Endothelial cell of umbilical vein (primary cell): Measurements from ENCODE around the gene TEN1. TPM values are rescaled to one million over a fixed set of nuclear protein-coding genes. Genes with fewer than 3 reads are reported as not detected.

Experiments used
- BruUV-seq: library from RNA; stranded (reverse); fragments of 400-500 nt; replicated peaks from 2 replicates; lab custom pipeline; 2021; lab: Mats Ljungman, UMichigan
- CTCF ChIA-PET: fragments of 300-600, 350-600 bp; sonication (Branson Sonifier 250); formaldehyde crosslinking; loops from one replicate; lab custom pipeline; 2021; ENCODE audit warnings: antibody characterized with exemption, inconsistent platforms; lab: Charles Lee
- POLR2A ChIA-PET: fragments of 300-600, 350-600 bp; sonication (Branson Sonifier 250); formaldehyde crosslinking; loops from one replicate; lab custom pipeline; 2021; ENCODE audit warnings: antibody characterized with exemption, inconsistent platforms; lab: Charles Lee
- DNase-seq: peaks from one replicate; pipeline ENCODE4 v3.0.0-alpha.2; 2011; ENCODE audit warnings: low read depth, low spot score
- FAIRE-seq: peaks from 2 replicates; lab custom pipeline; 2011; peaks lifted over from hg19 to GRCh38; lab: Jason Lieb, UNC
- H2AFZ ChIP-seq: 2 replicates; pipeline ENCODE4 v1.6.0; 2012; ENCODE audit warnings: low read depth, low read length, control low read depth, inconsistent platforms
- H3K27ac ChIP-seq: 2 replicates; pipeline ENCODE4 v1.5.1; 2011; ENCODE audit warnings: low read depth, mild to moderate bottlenecking, control low read depth, low read length, moderate library complexity; ENCODE audit not compliant: insufficient read depth
- H3K27me3 ChIP-seq, 2 experiments: 2 replicates each; pipeline versions ENCODE4 v1.6.0 to v1.6.1; 2011; ENCODE audit warnings: low read length in 2 of 2, mixed read lengths in 1 of 2; ENCODE audit not compliant: control insufficient read depth in 2 of 2, insufficient read depth in 2 of 2
- H3K36me3 ChIP-seq, 2 experiments: 2 replicates in 1 of 2; 3 replicates in 1 of 2; pipeline ENCODE4 v1.5.1; 2011; ENCODE audit warnings: low read length in 2 of 2, mild to moderate bottlenecking in 1 of 2, moderate library complexity in 1 of 2; ENCODE audit not compliant: control insufficient read depth in 2 of 2, insufficient read depth in 2 of 2; ENCODE audit errors: extremely low read depth in 1 of 2
- H3K4me1 ChIP-seq: 3 replicates; pipeline ENCODE4 v1.5.1; 2011; ENCODE audit warnings: mild to moderate bottlenecking, low read length; ENCODE audit not compliant: control insufficient read depth, insufficient read depth; ENCODE audit errors: extremely low read depth
- H3K4me2 ChIP-seq: 2 replicates; pipeline ENCODE4 v1.6.1; 2011; ENCODE audit warnings: low read length, control low read depth, mixed read lengths; ENCODE audit not compliant: insufficient read depth
- H3K4me3 ChIP-seq, 3 experiments: fragments of 200-600 bp in 1 of 3; sonication (generic), shearing (Covaris generic) in 1 of 3; replicated peaks in 1 of 3; 2 replicates each; pipeline ENCODE4 v1.5.1; 2011 to 2016; ENCODE audit warnings: control low read depth in 3 of 3, low read length in 3 of 3, mild to moderate bottlenecking in 2 of 3, inconsistent platforms in 1 of 3, low read depth in 1 of 3, moderate library complexity in 1 of 3; ENCODE audit not compliant: insufficient read depth in 1 of 3
- H3K79me2 ChIP-seq: 2 replicates; pipeline ENCODE4 v1.6.0; 2012; ENCODE audit warnings: low read length, inconsistent platforms; ENCODE audit not compliant: control insufficient read depth, insufficient read depth
- H3K9ac ChIP-seq: replicated peaks from 2 replicates; pipeline ENCODE3; 2011; ENCODE audit warnings: low read length, control low read depth; ENCODE audit not compliant: insufficient read depth; ENCODE audit errors: extremely low read depth
- H3K9me1 ChIP-seq: replicated peaks from 3 replicates; pipeline ENCODE4 v1.6.0; 2011; ENCODE audit warnings: mild to moderate bottlenecking, low read length; ENCODE audit not compliant: control insufficient read depth, insufficient read depth; ENCODE audit errors: extremely low read depth
- H3K9me3 ChIP-seq: replicated peaks from 2 replicates; pipeline ENCODE4 v1.5.1; 2012; ENCODE audit warnings: low read length, inconsistent platforms; ENCODE audit not compliant: control insufficient read depth, insufficient read depth
- H4K20me1 ChIP-seq: replicated peaks from 2 replicates; pipeline ENCODE3; 2011; ENCODE audit warnings: mild to moderate bottlenecking, low read length; ENCODE audit not compliant: control insufficient read depth, insufficient read depth; ENCODE audit errors: extremely low read depth
- CTCF ChIP-seq, 2 donors: IDR thresholded peaks; 1 replicate in 1 of 2; 2 replicates in 1 of 2; pipeline ENCODE4 v1.5.1; 2011; ENCODE audit warnings: low read length in 2 of 2, mild to moderate bottlenecking in 2 of 2, moderate library complexity in 2 of 2, control low read depth in 1 of 2, inconsistent platforms in 1 of 2, low read depth in 1 of 2; ENCODE audit not compliant: insufficient read depth in 1 of 2; ENCODE audit errors: extremely low read depth in 1 of 2
- POLR2A ChIP-seq: IDR thresholded peaks from 2 replicates; pipeline ENCODE4 v1.6.1; 2012; ENCODE audit warnings: low read depth, mild to moderate bottlenecking, control low read depth, low read length
- POLR2AphosphoS5 ChIP-seq: IDR thresholded peaks from 2 replicates; pipeline ENCODE4 v1.6.1; 2012; ENCODE audit warnings: low read depth, mild to moderate bottlenecking, control low read depth, low read length, moderate library complexity; ENCODE audit not compliant: insufficient read depth
- dilution Hi-C: fragments of 300-500 bp; cut with MboI; formaldehyde crosslinking; loops from one replicate; pipeline ENCODE4 v1.15.0; 2019; ENCODE audit warnings: low sequenced_read_pairs; ENCODE audit not compliant: extremely low pct_ligation_motif_present
- intact Hi-C: fragments of 100-400 bp; cut with micrococcal nuclease; formaldehyde crosslinking; loops from one replicate; pipeline ENCODE4 v1.10.0; 2022
- polyA plus RNA-seq, 4 experiments: library from polyadenylated mRNA; depleted of rRNA in 3 of 4; stranded (reverse) in 3 of 4; unstranded in 1 of 4; fragments of >200 nt; gene quantifications; 2 replicates each; pipeline versions ENCODE4 v1.2.1 to v1.2.3, GENCODE V29; 2011 to 2012; ENCODE audit warnings: missing spikeins in 1 of 4
- total RNA-seq: library from RNA; stranded (reverse); gene quantifications from 2 replicates; pipeline ENCODE4 v1.2.3, GENCODE V29; 2021

The TEN1 gene
- total and polyA plus RNA-seq, 2 donors (not counting 3 experiments of a cell fraction or from before 2014, with no cell fraction given), result 18.8 to 29.0 TPM

- no peak for TF ChIP-seq POLR2A
- peak; percentile 80 to 89 for TF ChIP-seq CTCF (IDR thresholded peaks at IDR 0.05; ENCODE audit: extremely low read depth in 1 of 2, insufficient read depth in 1 of 2, low read depth in 1 of 2, low read length in 2 of 2)
- no peak for TF ChIP-seq POLR2AphosphoS5
- CTCF ChIA-PET, result interaction anchor here (0.6 to 5.0 kb wide), 17 partner anchors 9 to 337 kb away, joined by 3 to 35 read pairs (median 4); partner anchors contain the start of gene MRPL38
- Histone ChIP-seq H3K79me2 (no peaks in the 10 kb centered on the region), H3K9me1 (no peaks in the 10 kb centered on the region), H2AFZ (no peak overlapping the region), H3K27me3 (no peaks in the 10 kb centered on the region), H3K27ac (no peak overlapping the region), H4K20me1 (no peaks in the 10 kb centered on the region), H3K9me3 (no peaks in the 10 kb centered on the region), H3K4me3 (no peak overlapping the region), H3K9ac (no peak overlapping the region), H3K4me1 (peaks cover 3% of the 10 kb centered on the region), H3K4me2 (no peak overlapping the region), H3K36me3 (peaks cover 0 to 2% of the 10 kb centered on the region in 2 experiments)
- no TSS peak for BruUV-seq
- DNase-seq (peak; percentile 40), FAIRE-seq (no peak)
- dilution Hi-C loops (no loop called here), intact Hi-C loops (loop anchor here (10.0 kb wide), 1 partner anchor 225 kb away; a partner anchor contains a TSS)
- POLR2A ChIA-PET, result interaction anchor here (0.6 kb wide), 1 partner anchor 9 kb away, joined by 11 read pairs; no protein-coding TSS in a partner anchor
Observed at GRCh38 chr17:76000016-76000754, 21.1 kb downstream of the TEN1 start.
